ENCODE measurements around the gene HNRNPUL1.
A peak's percentile ranks its signal among the peaks of the same experiment; 100 is the strongest.
"Not testable (repeated sequence)": the region's sequence is repeated elsewhere in the genome, so short reads cannot be mapped to it uniquely, and the experiment has no call there.

The HNRNPUL1 gene

GRCh38 chr19:41278478-41278877 lies 14.3 kb downstream of the HNRNPUL1 start:
- no peak for DNase-seq

DNA sequence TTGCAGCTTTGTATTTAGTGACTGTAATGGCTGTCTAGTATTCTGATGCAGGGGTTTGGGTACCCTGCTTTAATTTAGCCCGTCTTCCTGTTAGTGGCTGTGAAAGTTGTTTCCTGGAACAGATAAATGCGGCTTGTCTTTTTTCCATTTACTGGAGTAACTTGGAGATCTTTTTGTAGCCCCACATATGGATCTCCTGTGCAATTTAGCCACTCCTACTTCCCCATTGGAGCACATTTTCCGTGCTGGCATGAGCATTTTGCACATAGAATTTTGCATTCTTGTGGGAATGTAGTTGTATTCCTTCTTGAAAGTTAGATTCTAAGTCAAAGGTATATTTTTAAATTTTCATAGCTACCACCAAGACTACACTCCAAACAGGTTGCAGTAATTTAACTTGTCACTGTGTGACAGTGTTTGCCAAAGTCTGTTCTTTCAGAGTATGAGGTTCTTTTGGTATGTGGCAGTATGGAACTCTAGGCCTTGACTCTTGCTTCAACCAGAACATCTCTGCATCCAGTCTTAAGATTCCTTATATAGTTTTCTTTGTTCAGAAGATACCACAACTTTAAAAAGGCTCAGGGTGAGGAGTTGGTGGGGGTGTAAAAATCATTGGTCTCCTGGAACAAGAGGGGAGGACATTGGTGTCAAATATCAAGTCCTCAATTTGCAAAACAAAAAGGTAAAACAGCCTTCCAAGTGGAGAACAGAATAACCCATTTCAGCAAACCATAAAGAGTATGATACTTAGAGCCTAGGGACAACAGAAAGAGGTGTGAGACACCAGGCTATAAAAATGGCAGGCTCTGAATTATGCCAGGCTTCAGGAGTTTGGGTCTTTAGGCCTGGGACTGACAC lies 24.7 kb downstream of the HNRNPUL1 start:
- no peak for DNase-seq

GRCh38 chr19:41289814-41290213 lies 25.6 kb downstream of the HNRNPUL1 start:
- not testable (repeated sequence) for DNase-seq

GRCh38 chr19:41294393-41294792 lies 30.2 kb downstream of the HNRNPUL1 start:
- DNase-seq = no peak

- DNase-seq = no peak
These were observed 31.3 kb downstream of the HNRNPUL1 start for GRCh38 chr19:41295499-41295898.

DNA sequence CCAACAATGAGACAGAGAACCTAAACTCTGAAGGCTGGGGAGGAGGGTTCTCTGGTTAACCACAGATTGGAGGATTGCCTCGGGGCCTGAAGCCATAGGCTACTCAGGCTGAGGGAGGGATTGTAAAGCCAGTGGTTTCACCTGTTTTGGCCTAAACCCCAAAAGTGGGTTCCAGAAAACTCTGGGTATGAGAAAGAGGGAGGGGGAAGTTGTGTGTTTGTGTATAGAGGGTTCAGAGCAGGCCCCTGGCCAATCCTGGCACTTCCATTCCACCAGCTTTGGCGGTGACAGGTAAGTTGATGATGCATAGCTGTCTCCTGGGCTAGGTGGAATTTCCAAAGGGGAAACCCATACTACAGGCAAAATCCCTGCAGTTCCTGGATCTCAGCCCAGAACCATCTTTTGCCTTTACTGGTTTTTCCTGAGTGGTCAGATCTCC lies 32.3 kb downstream of the HNRNPUL1 start:
- DNase-seq = peak; percentile 40

DNA sequence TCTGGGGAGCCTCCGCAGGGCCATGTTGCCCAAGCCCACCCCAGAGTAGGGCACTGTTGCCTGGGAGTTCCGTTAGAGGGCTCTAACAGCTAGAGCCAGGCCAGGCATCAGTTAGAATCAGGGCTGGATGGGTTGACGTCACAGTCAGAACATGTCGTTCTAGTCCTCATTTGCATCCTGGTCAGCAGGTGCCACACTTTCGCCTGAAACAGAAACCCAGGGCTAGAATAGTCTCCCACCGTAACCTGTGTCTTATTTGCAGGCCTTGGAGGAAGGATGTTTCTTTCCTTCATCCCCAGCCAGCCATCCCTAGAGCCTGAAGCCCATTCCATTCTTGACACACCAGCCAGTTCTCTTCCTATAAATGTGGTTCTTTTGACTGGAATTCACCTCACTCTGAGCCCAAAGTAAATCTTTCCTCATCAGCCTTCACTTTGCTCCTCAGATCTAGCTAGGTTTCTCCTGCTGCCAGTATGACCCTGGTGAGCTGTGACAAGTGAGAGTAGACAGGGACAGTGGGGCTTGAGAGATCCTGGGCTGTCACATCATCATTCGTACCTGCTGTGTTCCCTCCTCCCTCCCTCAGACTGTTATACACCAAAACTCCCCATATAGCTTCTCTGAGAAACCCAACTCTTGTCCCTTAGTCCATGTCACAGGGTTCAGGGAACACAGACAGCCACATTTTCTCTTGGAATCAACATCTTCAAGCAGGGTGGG lies 33.6 kb downstream of the HNRNPUL1 start:
- DNase-seq = no peak

GRCh38 chr19:41298348-41298964 lies 34.3 kb downstream of the HNRNPUL1 start:
- DNase-seq = peak; percentile 93

DNA sequence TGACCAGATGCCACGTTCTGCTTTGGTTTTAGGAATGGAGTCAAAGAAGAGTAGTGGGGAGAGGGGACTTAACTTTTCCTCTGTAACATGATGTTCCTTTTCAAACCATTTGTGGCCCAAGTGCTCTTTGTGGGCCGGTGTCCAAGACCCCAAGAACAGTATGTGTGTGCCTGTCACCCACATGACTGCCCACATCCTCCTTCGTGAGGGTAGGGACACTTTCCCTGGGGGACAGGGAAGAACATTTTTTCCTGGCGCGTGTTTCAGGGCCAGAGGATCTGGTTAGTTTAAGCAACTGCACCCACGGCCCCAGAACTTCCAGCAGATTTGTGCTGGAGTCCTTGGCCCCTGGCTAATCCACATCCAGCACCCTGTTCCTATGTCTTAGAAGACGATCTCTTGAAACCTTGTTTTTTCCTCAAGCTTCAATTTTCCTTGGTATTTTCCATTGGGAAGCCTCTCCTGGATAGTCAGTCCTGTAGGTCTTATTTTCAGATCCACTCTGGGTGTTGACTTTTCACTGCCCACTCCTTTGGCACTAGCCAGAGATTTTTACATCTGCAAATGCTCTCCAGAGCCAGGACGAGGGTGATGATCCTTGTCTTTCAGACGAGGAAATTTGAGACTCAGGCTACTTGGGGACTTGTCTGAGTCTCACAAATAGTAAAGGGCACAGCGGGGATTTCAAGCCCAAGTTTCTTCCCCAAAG lies 35.0 kb downstream of the HNRNPUL1 start:
- DNase-seq = no peak

DNA sequence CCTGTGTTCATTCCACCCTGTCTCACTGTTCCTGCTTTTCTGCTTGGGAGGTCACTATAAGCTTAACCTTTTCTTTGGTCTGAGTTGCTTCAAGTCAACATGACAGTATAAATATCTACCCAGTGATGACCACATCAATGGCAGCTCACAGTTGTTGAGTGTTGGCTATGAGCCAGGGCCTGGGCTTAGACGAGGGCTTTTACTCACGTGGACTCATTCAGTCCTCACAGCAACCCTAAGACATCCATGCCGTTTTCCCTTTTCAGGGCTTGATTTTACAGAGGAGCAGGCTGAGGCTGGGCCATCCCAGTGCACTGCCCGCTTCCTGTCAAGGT lies 35.5 kb downstream of the HNRNPUL1 start:
- peak; percentile 88 for DNase-seq

DNA sequence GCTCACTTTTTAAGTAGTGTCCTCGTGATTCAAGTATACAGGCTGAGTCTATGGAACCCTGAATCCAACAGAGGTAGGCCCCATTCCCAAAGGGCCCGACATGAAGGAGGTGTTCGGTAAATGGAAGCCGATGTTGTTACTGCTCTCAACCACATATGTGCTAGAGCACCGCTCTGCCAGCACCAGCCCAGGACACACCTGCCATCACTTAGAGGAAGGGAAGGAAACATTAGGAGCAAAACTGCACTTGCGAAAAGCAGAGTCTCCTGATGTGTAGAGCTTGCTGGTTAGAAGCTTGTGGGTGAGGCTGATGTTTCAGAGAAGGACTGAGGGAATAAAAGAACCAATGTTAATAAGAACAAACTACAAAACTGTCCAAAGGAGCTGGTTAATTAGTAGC lies 36.4 kb downstream of the HNRNPUL1 start:
- DNase-seq = no peak

DNA sequence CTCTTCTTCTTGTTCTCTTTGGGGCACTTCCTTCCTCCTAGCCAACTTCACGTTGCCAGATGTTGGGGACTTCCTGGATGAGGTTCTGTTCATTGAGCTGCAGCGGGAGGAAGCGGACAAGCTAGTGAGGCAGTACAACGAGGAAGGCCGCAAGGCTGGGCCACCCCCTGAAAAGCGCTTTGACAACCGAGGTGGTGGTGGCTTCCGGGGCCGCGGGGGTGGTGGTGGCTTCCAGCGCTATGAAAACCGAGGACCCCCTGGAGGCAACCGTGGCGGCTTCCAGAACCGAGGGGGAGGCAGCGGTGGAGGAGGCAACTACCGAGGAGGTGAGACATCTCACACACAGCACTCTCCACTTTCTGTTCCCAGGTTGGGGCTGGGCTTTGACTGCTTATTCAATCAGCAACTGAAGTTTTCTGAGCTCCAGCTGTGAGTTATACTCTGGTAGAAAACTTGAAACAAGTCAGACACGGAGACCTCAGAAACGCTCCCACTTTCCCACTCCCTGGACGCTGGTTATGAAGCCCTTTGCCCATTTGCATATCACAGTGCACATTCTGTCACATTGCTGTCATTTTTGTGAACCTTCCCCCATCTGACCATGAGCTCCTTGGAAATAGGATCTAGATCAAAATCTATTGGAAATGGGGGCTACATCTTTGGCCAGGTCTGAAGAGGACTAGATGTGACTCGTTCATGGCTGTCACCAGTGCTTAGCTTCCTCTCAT lies 38.6 kb downstream of the HNRNPUL1 start:
- DNase-seq = no peak

- no peak for DNase-seq
These were observed 39.8 kb downstream of the HNRNPUL1 start for GRCh38 chr19:41303954-41304353.

DNA sequence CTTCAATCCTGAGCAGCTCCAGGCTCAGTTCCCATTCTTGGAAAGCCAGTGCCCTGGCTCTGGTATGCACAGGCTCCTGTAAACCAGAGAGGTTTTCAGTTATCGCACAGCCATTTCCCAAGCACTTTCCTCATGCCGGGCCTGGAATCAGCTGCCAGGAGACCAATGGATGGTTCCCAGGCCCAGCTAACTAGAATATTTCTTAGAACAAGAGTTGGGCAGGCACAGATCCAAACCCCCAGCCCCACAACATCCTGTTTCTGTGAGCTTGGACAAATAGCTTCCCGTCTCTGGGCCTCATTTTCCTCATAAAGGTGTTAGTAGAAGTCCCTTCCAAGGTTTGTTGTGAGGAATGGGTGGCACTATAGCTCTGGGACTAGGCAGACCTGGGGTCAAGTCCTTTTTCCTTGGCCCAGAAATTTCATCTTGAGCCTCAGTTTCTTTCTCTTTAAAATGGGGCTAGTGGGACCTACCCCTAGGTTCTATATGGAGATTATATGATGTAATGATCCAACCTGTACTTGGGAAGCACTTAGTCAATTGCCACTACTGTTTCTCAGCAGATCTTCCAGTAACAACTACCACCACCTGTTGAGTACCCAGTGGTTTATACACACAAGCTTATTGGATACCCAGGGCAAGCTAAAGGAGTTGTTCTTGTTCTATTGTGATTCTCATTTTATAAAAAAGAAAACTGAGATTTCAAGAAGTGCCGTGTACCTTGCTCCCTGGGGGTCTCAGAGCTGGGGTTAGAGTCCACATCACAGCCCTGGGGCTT lies 40.7 kb downstream of the HNRNPUL1 start:
- no peak for DNase-seq

GRCh38 chr19:41305927-41306793 lies 42.0 kb downstream of the HNRNPUL1 start:
- DNase-seq = no peak

DNA sequence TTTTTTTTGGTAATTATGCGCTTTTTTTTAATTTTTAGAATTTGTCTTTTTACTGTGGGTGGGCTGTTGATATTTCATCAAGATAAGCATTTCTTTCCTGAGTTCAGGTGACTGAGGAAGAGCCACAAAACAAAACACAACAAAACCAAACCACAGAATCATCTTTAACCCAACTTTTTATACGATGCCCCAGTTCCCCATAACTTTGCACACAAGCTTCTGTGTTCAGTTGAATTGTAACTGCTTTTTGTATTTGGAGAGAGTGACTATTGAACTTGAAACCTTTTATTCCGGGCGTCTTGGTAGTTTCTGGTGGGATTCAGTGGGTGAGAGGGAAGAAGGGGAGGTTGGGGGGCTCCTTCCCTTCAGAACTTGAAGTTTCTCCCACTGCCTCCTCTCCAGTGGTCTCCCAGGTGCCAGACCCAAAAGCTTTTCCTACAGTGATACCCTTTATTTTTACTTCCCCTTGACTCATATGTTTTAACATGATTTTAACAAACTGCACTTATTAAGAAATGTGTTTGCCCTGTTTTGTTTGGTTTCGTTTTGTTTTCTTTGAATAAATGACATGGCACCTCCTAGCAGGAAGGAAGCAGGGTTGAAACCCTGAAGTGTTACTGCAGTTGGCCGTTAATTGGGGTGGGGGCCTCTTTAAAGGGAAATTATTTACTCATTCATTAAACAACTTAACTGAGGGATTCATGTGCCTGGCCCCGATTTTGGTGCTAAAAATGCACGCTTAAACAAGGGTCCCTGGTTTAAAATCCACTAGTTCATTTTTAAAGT lies 43.1 kb downstream of the HNRNPUL1 start:
- no peak for DNase-seq

- no peak for DNase-seq
These were observed 43.8 kb downstream of the HNRNPUL1 start for GRCh38 chr19:41307954-41308449.

DNA sequence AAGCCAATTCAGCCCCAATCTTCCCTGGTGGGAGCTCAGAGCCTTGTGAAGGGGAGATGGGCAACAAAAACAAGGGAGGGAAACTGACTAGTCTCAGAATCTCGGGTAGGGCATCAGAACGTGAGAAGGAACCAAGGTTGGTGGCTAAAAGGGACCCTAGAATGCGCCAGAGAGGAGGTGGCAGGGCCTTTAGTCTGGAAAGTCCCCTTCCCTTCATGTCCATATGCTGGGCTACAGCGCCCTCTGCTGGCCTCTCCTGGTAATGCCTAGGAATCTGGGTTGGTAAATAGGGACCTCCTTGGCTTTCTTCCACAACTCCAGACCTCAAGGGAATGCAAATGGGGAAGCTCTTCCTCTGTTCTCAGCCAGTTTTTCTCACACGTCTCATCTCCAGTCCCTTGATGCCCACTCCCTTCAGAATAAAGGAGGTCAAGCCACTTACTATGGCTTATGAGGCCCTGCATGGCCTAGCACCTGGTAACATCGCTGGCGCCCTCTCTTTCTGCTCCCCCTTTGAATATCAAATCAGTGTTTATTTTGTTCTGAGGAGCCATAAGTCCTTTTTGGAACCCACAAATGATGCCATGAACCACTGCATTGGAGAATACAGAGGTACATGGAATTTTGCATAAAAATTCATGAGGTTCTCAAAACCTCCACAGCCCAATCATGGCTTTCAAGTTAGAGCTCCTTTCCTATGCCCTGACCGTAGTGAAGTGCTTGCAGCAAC lies 44.4 kb downstream of the HNRNPUL1 start:
- DNase-seq = peak; percentile 73
